Ovary (tissue), 9 donors: ENCODE results near the gene BMERB1. TPM values are rescaled to one million over a fixed set of nuclear protein-coding genes. Genes with fewer than 3 reads are reported as not detected.
A peak's percentile ranks its signal among the peaks of the same experiment; 100 is the strongest.

ENCODE experiments used
- DNase-seq, 5 donors: peaks; one replicate each; pipeline ENCODE4 v3.0.0-alpha.2; 2019 to 2020
- H3K27ac ChIP-seq, 2 donors: fragments of 200-600 bp; one replicate each; pipeline versions ENCODE4 v1.5.1 to v1.8.0; 2019 to 2022
- H3K27me3 ChIP-seq: fragments of 200-600 bp; one replicate; pipeline ENCODE4 v1.8.0; 2022
- H3K36me3 ChIP-seq: fragments of 200-600 bp; sonication (generic); one replicate; pipeline ENCODE4 v1.5.1; 2019
- H3K4me1 ChIP-seq: one replicate; pipeline ENCODE4 v1.8.1; 2013; ENCODE audit warnings: mild to moderate bottlenecking, moderate library complexity; ENCODE audit not compliant: insufficient read depth
- H3K4me3 ChIP-seq: fragments of 200-600 bp; sonication (generic); one replicate; pipeline ENCODE4 v1.5.1; 2017
- H3K9me3 ChIP-seq, 2 donors: fragments of 200-600 bp in 1 of 2; sonication (generic) in 1 of 2; one replicate each; pipeline versions ENCODE4 v1.5.1 to v1.8.1; 2013 to 2019; ENCODE audit warnings: mild to moderate bottlenecking in 1 of 2, moderate library complexity in 1 of 2
- CTCF ChIP-seq, 3 donors: fragments of 450-650 bp in 2 of 3; fragments of 200-600 bp in 1 of 3; IDR thresholded peaks; one replicate each; pipeline versions ENCODE4 v1.5.1 to v1.8.0; 2016 to 2022; ENCODE audit warnings: antibody characterized with exemption in 3 of 3, mild to moderate bottlenecking in 1 of 3
- EP300 ChIP-seq: sonication (generic); formaldehyde crosslinking; IDR thresholded peaks from one replicate; pipeline ENCODE4 v1.6.1; 2017; ENCODE audit warnings: antibody characterized with exemption
- POLR2A ChIP-seq: fragments of 450-650 bp; IDR thresholded peaks from one replicate; pipeline ENCODE4 v1.6.1; 2017; ENCODE audit warnings: antibody characterized with exemption, mild to moderate bottlenecking, moderate library complexity
- WGBS, 3 donors: extraction: QIAGEN DNeasy Blood & Tissue Kit in 1 of 3; methylation state at CpG; one replicate each; pipeline versions ENCODE4 v1.1.5 to v1.1.7; 2013 to 2017; 5-methylcytosine and 5-hydroxymethylcytosine counted together
- intact Hi-C, 4 donors: fragments of 100-400 bp; cut with DNase I; formaldehyde crosslinking; loops; one replicate each; pipeline versions ENCODE4 v1.11.0 to v1.15.1; 2022 to 2023
- polyA plus RNA-seq, 2 donors: library from polyadenylated mRNA; stranded (reverse); fragments of 200-250 nt in 1 of 2; fragments of 350-450 nt in 1 of 2; fragmentation: Illumina TruSeq in 1 of 2; extraction: RNeasy Lipid Tissue Mini Kit (QIAGEN cat#74804) in 1 of 2; gene quantifications; one replicate each; pipeline ENCODE4 v1.2.3, GENCODE V29; 2013 to 2014
- total RNA-seq, 7 donors: library from RNA; depleted of rRNA in 2 of 7; stranded (reverse); fragments of >200 nt in 2 of 7; fragmentation: NEBNext Ultra II Directional in 3 of 7; extraction: Animal tissue kit (Norgen Biotek cat#: 25700) in 3 of 7; gene quantifications; one replicate each; pipeline versions ENCODE4 v1.1.0 to v1.2.4, GENCODE V29; 2016 to 2023
- donor health status: DM: no; HTN: no; CAD: no; lungs with moderate emphysema.
- donor health status: DM: no; HTN: no; CAD: no.
- donor health status: Bipolar disorder and iron deficiency.
- donor health status: DM: yes; HTN: yes; CAD: no.
- donor health status: DM: no; HTN: no; CAD: no.
- donor health status: DM: yes; HTN: yes; CAD: no.

Gene BMERB1
- total and polyA plus RNA-seq, 9 donors = 22.6 to 77.5 (median 65.2) TPM

- no peak for DNase-seq
- H3K27me3 ChIP-seq = no peaks in the 10 kb centered on the region
- TF ChIP-seq CTCF (IDR thresholded peaks at IDR 0.05) (no peak), EP300 (no peak), POLR2A (no peak)
- H3K4me1 ChIP-seq = peaks cover 23% of the 10 kb centered on the region
- no peaks in the 10 kb centered on the region for H3K36me3 ChIP-seq
- H3K9me3 ChIP-seq = no peaks in the 10 kb centered on the region
- no peak overlapping the region for H3K4me3 ChIP-seq
- 75 to 87% (median 79%) methylated on average over 9 of the region's 9 CpGs for WGBS, 3 donors
- no peak overlapping the region for H3K27ac ChIP-seq
- intact Hi-C loops = no loop called here
Observed at GRCh38 chr16:15519790-15520189, 85.4 kb downstream of the BMERB1 start.

GRCh38 chr16:15521390-15521757 lies 87.0 kb downstream of the BMERB1 start:
- TF ChIP-seq CTCF (IDR thresholded peaks at IDR 0.05) = no peak
- TF ChIP-seq EP300 = no peak
- TF ChIP-seq POLR2A = no peak
- intact Hi-C loops = no loop called here
- H3K9me3 ChIP-seq = no peaks in the 10 kb centered on the region
- H3K4me1 ChIP-seq = peaks cover 23% of the 10 kb centered on the region
- peak overlapping the region in 1 of 2 donors; percentile 50 for H3K27ac ChIP-seq
- H3K27me3 ChIP-seq = no peaks in the 10 kb centered on the region
- H3K4me3 ChIP-seq = no peak overlapping the region
- H3K36me3 ChIP-seq = no peaks in the 10 kb centered on the region
- DNase-seq = no peak

- H3K4me1 ChIP-seq = peaks cover 23% of the 10 kb centered on the region
- H3K9me3 ChIP-seq = no peaks in the 10 kb centered on the region
- intact Hi-C loops = no loop called here
- DNase-seq = peak in 4 of 5 donors; percentile 36 to 48 (median 44)
- 29 to 32% (median 31%) methylated on average over 10 of the region's 10 CpGs for WGBS, 3 donors
- H3K4me3 ChIP-seq = no peak overlapping the region
- H3K27me3 ChIP-seq = no peaks in the 10 kb centered on the region
- peak overlapping the region in 1 of 2 donors; percentile 50 for H3K27ac ChIP-seq
- TF ChIP-seq EP300 (no peak), POLR2A (no peak), CTCF (IDR thresholded peaks at IDR 0.05) (no peak)
- H3K36me3 ChIP-seq = no peaks in the 10 kb centered on the region
Observed at GRCh38 chr16:15521758-15522509, 87.5 kb downstream of the BMERB1 start.

- 88 to 97% (median 96%) methylated on average over 10 of the region's 10 CpGs for WGBS, 3 donors
- H3K36me3 ChIP-seq = no peaks in the 10 kb centered on the region
- intact Hi-C loops = no loop called here
- no peaks in the 10 kb centered on the region for H3K9me3 ChIP-seq
- DNase-seq = no peak
- no peak overlapping the region for H3K27ac ChIP-seq
- TF ChIP-seq EP300 (no peak), POLR2A (no peak), CTCF (IDR thresholded peaks at IDR 0.05) (no peak)
- no peak overlapping the region for H3K4me3 ChIP-seq
- H3K27me3 ChIP-seq = no peaks in the 10 kb centered on the region
- H3K4me1 ChIP-seq = peaks cover 20% of the 10 kb centered on the region
Observed at GRCh38 chr16:15523092-15523541, 88.7 kb downstream of the BMERB1 start.
